HG03025 (cell line): ENCODE measurements around the gene FAH.

Source experiments
- ATAC-seq: cut with Tn5 transposase; IDR thresholded peaks from one replicate; pipeline ENCODE4 v1.9.1; 2021; ENCODE audit warnings: mild to moderate bottlenecking, moderate library complexity; ENCODE audit not compliant: unreplicated experiment, low FRiP score

The FAH gene

GRCh38 chr15:80228959-80229610 lies 76.3 kb downstream of the FAH start:
- ATAC-seq, result no peak

- no peak for ATAC-seq
Observed at GRCh38 chr15:80231371-80231770, 78.6 kb downstream of the FAH start.

GRCh38 chr15:80233581-80233980 lies 80.8 kb downstream of the FAH start:
- ATAC-seq, result no peak

- ATAC-seq, result no peak
Observed at GRCh38 chr15:80234883-80235282, 82.1 kb downstream of the FAH start.
